Osteoblast (primary cell): Measurements from ENCODE around the gene GNAQ. TPM values are rescaled to one million over a fixed set of nuclear protein-coding genes. Genes with fewer than 3 reads are reported as not detected.
"Not testable (repeated sequence)": the region's sequence is repeated elsewhere in the genome, so short reads cannot be mapped to it uniquely, and the experiment has no call there.

Experiments
- DNase-seq: peaks from one replicate; pipeline ENCODE4 v3.0.0; 2011; ENCODE audit warnings: low spot score, mixed read lengths; ENCODE audit not compliant: insufficient read length; ENCODE audit errors: missing footprints
- H2AFZ ChIP-seq: 2 replicates; pipeline ENCODE4 v1.6.0; 2011; ENCODE audit warnings: mild to moderate bottlenecking, low read length
- H3K27ac ChIP-seq: 2 replicates; pipeline ENCODE4 v1.5.1; 2011; ENCODE audit warnings: mild to moderate bottlenecking, low read depth, low read length, moderate library complexity
- H3K27me3 ChIP-seq: 2 replicates; pipeline ENCODE4 v1.6.0; 2012; ENCODE audit warnings: mild to moderate bottlenecking, control low read depth, inconsistent platforms, low read length, moderate library complexity; ENCODE audit not compliant: insufficient read depth
- H3K36me3 ChIP-seq: 2 replicates; pipeline ENCODE4 v1.5.1; 2011; ENCODE audit warnings: mild to moderate bottlenecking, low read length, control low read depth, moderate library complexity; ENCODE audit not compliant: insufficient read depth
- H3K4me1 ChIP-seq: 2 replicates; pipeline ENCODE4 v1.5.1; 2011; ENCODE audit warnings: mild to moderate bottlenecking, low read length, control low read depth, moderate library complexity; ENCODE audit not compliant: insufficient read depth
- H3K4me2 ChIP-seq: 2 replicates; pipeline ENCODE4 v1.6.0; 2011; ENCODE audit warnings: mild to moderate bottlenecking, low read length; ENCODE audit not compliant: insufficient read depth
- H3K4me3 ChIP-seq: fragments of 200-600 bp; sonication (generic); 3 replicates; pipeline ENCODE4 v1.5.1; 2012; ENCODE audit warnings: mild to moderate bottlenecking, low read length, inconsistent platforms; ENCODE audit not compliant: insufficient read depth
- H3K79me2 ChIP-seq: 2 replicates; pipeline ENCODE4 v1.6.0; 2012; ENCODE audit warnings: mild to moderate bottlenecking, low read length, control low read depth, inconsistent platforms; ENCODE audit not compliant: insufficient read depth
- H3K9me3 ChIP-seq: 2 replicates; pipeline ENCODE4 v1.5.1; 2011; ENCODE audit warnings: low read depth, low read length, control low read depth
- H4K20me1 ChIP-seq: 2 replicates; pipeline ENCODE4 v1.6.0; 2012; ENCODE audit warnings: mild to moderate bottlenecking, low read length, control low read depth; ENCODE audit not compliant: insufficient read depth
- CTCF ChIP-seq: IDR thresholded peaks from 2 replicates; pipeline ENCODE4 v1.5.1; 2011; ENCODE audit warnings: mild to moderate bottlenecking, low read depth, low read length, moderate library complexity; ENCODE audit errors: extremely low read depth
- total RNA-seq: library from RNA; depleted of rRNA; stranded (reverse); fragments of >200 nt; gene quantifications from 2 replicates; pipeline ENCODE4 v1.2.3, GENCODE V29; 2012

GNAQ gene
- total RNA-seq, 1 donor = 64.8 TPM

GRCh38 chr9:77766587-77766986 lies 265.0 kb downstream of the GNAQ start:
- no peak for DNase-seq
- no peak overlapping the region for H2AFZ ChIP-seq
- no peaks in the 10 kb centered on the region for H3K27me3 ChIP-seq
- H3K4me3 ChIP-seq = no peak overlapping the region
- no peak overlapping the region for H3K4me2 ChIP-seq
- no peak overlapping the region for H3K27ac ChIP-seq
- no peak for TF ChIP-seq CTCF
- no peaks in the 10 kb centered on the region for H3K9me3 ChIP-seq
- H4K20me1 ChIP-seq = peaks cover 5% of the 10 kb centered on the region
- no peaks in the 10 kb centered on the region for H3K79me2 ChIP-seq
- no peaks in the 10 kb centered on the region for H3K4me1 ChIP-seq
- H3K36me3 ChIP-seq = no peaks in the 10 kb centered on the region

GRCh38 chr9:77765781-77766259 lies 265.8 kb downstream of the GNAQ start:
- H3K4me3 ChIP-seq = no peak overlapping the region

GRCh38 chr9:77764894-77765780 lies 266.5 kb downstream of the GNAQ start:
- H3K4me2 ChIP-seq = no peak overlapping the region
- H3K36me3 ChIP-seq = no peaks in the 10 kb centered on the region
- peak; percentile 58 for DNase-seq
- peak; percentile 70 for TF ChIP-seq CTCF
- H3K9me3 ChIP-seq = no peaks in the 10 kb centered on the region
- H4K20me1 ChIP-seq = peaks cover 4% of the 10 kb centered on the region
- no peaks in the 10 kb centered on the region for H3K27me3 ChIP-seq
- H3K4me3 ChIP-seq = no peak overlapping the region
- H2AFZ ChIP-seq = no peak overlapping the region
- H3K27ac ChIP-seq = no peak overlapping the region
- H3K79me2 ChIP-seq = no peaks in the 10 kb centered on the region
- no peaks in the 10 kb centered on the region for H3K4me1 ChIP-seq

More at GRCh38 chr9:77765781-77766259, 265.8 kb downstream of the GNAQ start:
- no peaks in the 10 kb centered on the region for H3K36me3 ChIP-seq
- H3K4me1 ChIP-seq = no peaks in the 10 kb centered on the region
- H3K4me2 ChIP-seq = no peak overlapping the region
- no peaks in the 10 kb centered on the region for H3K9me3 ChIP-seq
- no peaks in the 10 kb centered on the region for H3K79me2 ChIP-seq
- H3K27me3 ChIP-seq = no peaks in the 10 kb centered on the region
- H3K27ac ChIP-seq = no peak overlapping the region
- DNase-seq = no peak
- H2AFZ ChIP-seq = no peak overlapping the region
- peaks cover 5% of the 10 kb centered on the region for H4K20me1 ChIP-seq
- TF ChIP-seq CTCF = no peak

- H3K27ac ChIP-seq = no peak overlapping the region
- no peak for TF ChIP-seq CTCF
These were observed 268.0 kb downstream of the GNAQ start for GRCh38 chr9:77763566-77763965.

GRCh38 chr9:77760919-77761318 lies 270.7 kb downstream of the GNAQ start:
- not testable (repeated sequence) for H2AFZ ChIP-seq, H3K9me3 ChIP-seq, H3K27ac ChIP-seq, H3K4me3 ChIP-seq, H3K4me2 ChIP-seq, H4K20me1 ChIP-seq, DNase-seq, H3K79me2 ChIP-seq, H3K36me3 ChIP-seq, H3K4me1 ChIP-seq, H3K27me3 ChIP-seq

More at GRCh38 chr9:77763566-77763965, 268.0 kb downstream of the GNAQ start:
- no peaks in the 10 kb centered on the region for H3K9me3 ChIP-seq
- H3K4me3 ChIP-seq = no peak overlapping the region
- H3K36me3 ChIP-seq = no peaks in the 10 kb centered on the region
- H3K4me2 ChIP-seq = no peak overlapping the region
- H3K27me3 ChIP-seq = no peaks in the 10 kb centered on the region
- no peaks in the 10 kb centered on the region for H3K4me1 ChIP-seq
- no peaks in the 10 kb centered on the region for H3K79me2 ChIP-seq
- DNase-seq = no peak
- H2AFZ ChIP-seq = no peak overlapping the region
- H4K20me1 ChIP-seq = peaks cover 2% of the 10 kb centered on the region
